HEK293T (cell line): Measurements from ENCODE around the gene LSM14B.

Experiments
- FOXA1 ChIP-seq: fragments of 450-650 bp; IDR thresholded peaks from 2 replicates; pipeline ENCODE4 v1.6.1; 2016; ENCODE audit warnings: mild to moderate bottlenecking
- FOXK2 ChIP-seq: fragments of 450-650 bp; IDR thresholded peaks from 2 replicates; pipeline ENCODE4 v1.6.1; 2016; ENCODE audit warnings: mild to moderate bottlenecking
- FOXM1 ChIP-seq: fragments of 450-650 bp; IDR thresholded peaks from 2 replicates; pipeline ENCODE4 v1.6.1; 2017; ENCODE audit warnings: mild to moderate bottlenecking, borderline replicate concordance
- LEF1 ChIP-seq: fragments of 450-650 bp; IDR thresholded peaks from 2 replicates; pipeline ENCODE4 v1.6.1; 2017; ENCODE audit warnings: mild to moderate bottlenecking, borderline replicate concordance
- SP1 ChIP-seq: fragments of 450-650 bp; IDR thresholded peaks from 2 replicates; pipeline ENCODE4 v1.6.1; 2017
- TF ChIP-seq, protein P1 (sequence below): fragments of 450-650 bp; IDR thresholded peaks from 2 replicates; pipeline ENCODE4 v1.6.1; 2016

- TF ChIP-seq SP1, result no peak
- no peak for TF ChIP-seq FOXM1
- no peak for TF ChIP-seq LEF1
- no peak for TF ChIP-seq FOXK2
- TF ChIP-seq FOXA1, result no peak
- TF ChIP-seq, protein P1, sequence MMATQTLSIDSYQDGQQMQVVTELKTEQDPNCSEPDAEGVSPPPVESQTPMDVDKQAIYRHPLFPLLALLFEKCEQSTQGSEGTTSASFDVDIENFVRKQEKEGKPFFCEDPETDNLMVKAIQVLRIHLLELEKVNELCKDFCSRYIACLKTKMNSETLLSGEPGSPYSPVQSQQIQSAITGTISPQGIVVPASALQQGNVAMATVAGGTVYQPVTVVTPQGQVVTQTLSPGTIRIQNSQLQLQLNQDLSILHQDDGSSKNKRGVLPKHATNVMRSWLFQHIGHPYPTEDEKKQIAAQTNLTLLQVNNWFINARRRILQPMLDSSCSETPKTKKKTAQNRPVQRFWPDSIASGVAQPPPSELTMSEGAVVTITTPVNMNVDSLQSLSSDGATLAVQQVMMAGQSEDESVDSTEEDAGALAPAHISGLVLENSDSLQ, result no peak
These were observed 17.4 kb downstream of the LSM14B start for GRCh38 chr20:62139636-62140035.
